Spleen (tissue), 11 donors: ENCODE results near the gene MARS1. TPM values are rescaled to one million over a fixed set of nuclear protein-coding genes. Genes with fewer than 3 reads are reported as not detected.
A peak's percentile ranks its signal among the peaks of the same experiment; 100 is the strongest.

Experiments
- DNase-seq: peaks from one replicate; pipeline ENCODE4 v3.0.0-alpha.2; 2020
- H3K27ac ChIP-seq, 8 donors: fragments of 200-600 bp; sonication (generic) in 7 of 8; 1 replicate in 4 of 8; 2 replicates in 4 of 8; pipeline versions ENCODE4 v1.5.0 to v1.8.0; 2016 to 2021; ENCODE audit warnings: inconsistent platforms in 4 of 8, mild to moderate bottlenecking in 4 of 8, moderate library complexity in 1 of 8
- H3K27me3 ChIP-seq, 7 donors: fragments of 200-600 bp; sonication (generic) in 6 of 7; replicated peaks in 1 of 7; 1 replicate in 4 of 7; 2 replicates in 3 of 7; pipeline versions ENCODE4 v1.5.0 to v1.8.0; 2016 to 2021; ENCODE audit warnings: inconsistent platforms in 3 of 7, mild to moderate bottlenecking in 1 of 7
- H3K36me3 ChIP-seq, 6 donors: fragments of 200-600 bp; sonication (generic) in 5 of 6; 1 replicate in 4 of 6; 2 replicates in 2 of 6; pipeline versions ENCODE4 v1.5.0 to v1.8.0; 2016 to 2021; ENCODE audit warnings: inconsistent platforms in 2 of 6
- H3K4me1 ChIP-seq, 6 donors: fragments of 200-600 bp; sonication (generic) in 5 of 6; 1 replicate in 3 of 6; 2 replicates in 3 of 6; pipeline versions ENCODE4 v1.5.0 to v1.8.0; 2016 to 2021; ENCODE audit warnings: inconsistent platforms in 3 of 6
- H3K4me3 ChIP-seq, 8 donors: fragments of 200-600 bp; sonication (generic) in 7 of 8; 1 replicate in 4 of 8; 2 replicates in 4 of 8; pipeline versions ENCODE4 v1.5.0 to v1.8.0; 2016 to 2021; ENCODE audit warnings: inconsistent platforms in 4 of 8, mild to moderate bottlenecking in 4 of 8, moderate library complexity in 2 of 8
- H3K9me3 ChIP-seq, 8 donors: fragments of 200-600 bp; sonication (generic) in 7 of 8; 1 replicate in 4 of 8; 2 replicates in 4 of 8; pipeline versions ENCODE4 v1.5.0 to v1.8.0; 2016 to 2021; ENCODE audit warnings: inconsistent platforms in 4 of 8
- POLR2A ChIP-seq, 3 donors: fragments of 450-650 bp; IDR thresholded peaks; one replicate each; pipeline ENCODE4 v1.5.1; 2017; ENCODE audit warnings: antibody characterized with exemption in 3 of 3, mild to moderate bottlenecking in 1 of 3
- POLR2AphosphoS5 ChIP-seq, 3 donors: sonication (generic); formaldehyde crosslinking; IDR thresholded peaks; one replicate each; pipeline ENCODE4 v1.5.1; 2017; ENCODE audit warnings: antibody characterized with exemption in 3 of 3
- WGBS, 5 donors: extraction: QIAGEN DNeasy Blood & Tissue Kit in 3 of 5; methylation state at CpG; one replicate each; pipeline versions ENCODE4 v1.1.5 to v1.1.7; 2013 to 2018; 5-methylcytosine and 5-hydroxymethylcytosine counted together
- intact Hi-C: fragments of 100-400 bp; cut with DNase I; formaldehyde crosslinking; loops from one replicate; pipeline ENCODE4 v1.15.0; 2023; ENCODE audit warnings: low total_unique reads
- polyA plus RNA-seq, 3 donors: library from polyadenylated mRNA; stranded (reverse); fragments of 200-250 nt; gene quantifications; one replicate each; pipeline ENCODE4 v1.2.1, GENCODE V29; 2013
- total RNA-seq, 7 donors: library from RNA; depleted of rRNA in 3 of 7; stranded (reverse); fragments of >200 nt in 3 of 7; fragmentation: NEBNext Ultra II Directional in 4 of 7; extraction: Animal tissue kit (Norgen Biotek cat#: 25700) in 4 of 7; gene quantifications; one replicate each; pipeline versions ENCODE4 v1.1.0 to v1.2.1, GENCODE V29; 2016 to 2021
- TF ChIP-seq, protein P1 (sequence below), 11 experiments: fragments of 200-600 bp in 7 of 11; fragments of 450-650 bp in 4 of 11; sonication (generic) in 4 of 11; IDR thresholded peaks in 8 of 11; conservative IDR thresholded peaks in 3 of 11; 1 replicate in 7 of 11; 2 replicates in 4 of 11; pipeline versions ENCODE4 v1.4.0 to v1.8.0; 2016 to 2021; ENCODE audit warnings: antibody characterized with exemption in 11 of 11, inconsistent platforms in 4 of 11, mild to moderate bottlenecking in 1 of 11
- donor health status: healthy with polysubstance abuse.
- donor health status: DM: no; HTN: no; CAD: no; lungs with moderate emphysema.
- donor health status: DM: no; HTN: no; CAD: no.
- donor health status: Bipolar disorder and iron deficiency.
- donor health status: healthy.
- donor health status: DM: no; HTN: no; CAD: no.
- donor health status: DM: yes; HTN: yes; CAD: no.

The MARS1 gene
- total and polyA plus RNA-seq, 10 donors: 67.4 to 186 (median 101) TPM

DNA sequence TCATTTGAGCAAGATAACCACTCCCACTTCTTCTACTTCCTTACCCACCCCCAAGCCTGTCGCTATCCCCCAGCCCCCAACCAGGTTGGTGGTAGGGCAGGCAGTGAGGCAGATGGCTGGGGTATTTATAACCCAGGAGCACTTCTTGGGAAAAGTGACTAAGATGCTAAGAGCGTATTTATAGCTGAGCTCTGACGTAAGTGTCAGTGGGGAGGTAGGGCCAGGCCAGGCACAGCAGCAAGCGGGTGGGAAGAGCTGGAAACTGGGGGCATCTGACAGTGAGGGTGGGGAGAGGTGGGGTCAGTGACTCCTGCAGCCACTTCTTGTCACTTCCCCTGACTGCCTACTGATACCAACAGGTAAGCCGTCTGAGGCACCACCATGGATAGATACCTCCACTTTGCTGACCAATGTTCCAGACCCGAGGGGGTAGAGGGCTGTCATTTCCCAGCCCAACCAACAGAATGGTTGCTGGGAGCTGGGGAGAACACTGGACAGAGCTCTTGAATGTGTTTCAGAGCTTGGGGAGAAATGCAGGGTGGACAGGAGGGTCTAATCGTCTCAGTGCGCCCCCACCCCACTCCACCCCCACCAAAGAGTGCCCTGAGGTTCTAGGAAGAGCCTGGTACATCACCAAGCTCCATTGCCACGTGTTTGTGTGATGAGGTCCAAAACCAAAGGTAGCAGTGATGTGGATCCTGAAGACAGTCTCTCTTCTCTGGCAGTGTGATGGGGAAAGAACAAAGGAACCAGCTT lies 35.5 kb upstream of the MARS1 start:
- TF ChIP-seq POLR2A (IDR thresholded peaks at IDR 0.05): no peak
- Histone ChIP-seq H3K4me3 (no peak overlapping the region), H3K4me1 (peaks cover 0 to 23% (median 4%) of the 10 kb centered on the region in 6 donors), H3K9me3 (no peaks in the 10 kb centered on the region), H3K27ac (no peak overlapping the region), H3K27me3 (peaks cover 0 to 7% (median 0%) of the 10 kb centered on the region in 7 donors), H3K36me3 (no peaks in the 10 kb centered on the region)
- intact Hi-C loops: loop anchor here (5.0 kb wide), 1 partner anchor 190 kb away; no protein-coding TSS in a partner anchor
- peak; percentile 42 for DNase-seq
- 30 to 45% (median 40%) methylated on average over 9 of the region's 9 CpGs for WGBS, 5 donors

DNA sequence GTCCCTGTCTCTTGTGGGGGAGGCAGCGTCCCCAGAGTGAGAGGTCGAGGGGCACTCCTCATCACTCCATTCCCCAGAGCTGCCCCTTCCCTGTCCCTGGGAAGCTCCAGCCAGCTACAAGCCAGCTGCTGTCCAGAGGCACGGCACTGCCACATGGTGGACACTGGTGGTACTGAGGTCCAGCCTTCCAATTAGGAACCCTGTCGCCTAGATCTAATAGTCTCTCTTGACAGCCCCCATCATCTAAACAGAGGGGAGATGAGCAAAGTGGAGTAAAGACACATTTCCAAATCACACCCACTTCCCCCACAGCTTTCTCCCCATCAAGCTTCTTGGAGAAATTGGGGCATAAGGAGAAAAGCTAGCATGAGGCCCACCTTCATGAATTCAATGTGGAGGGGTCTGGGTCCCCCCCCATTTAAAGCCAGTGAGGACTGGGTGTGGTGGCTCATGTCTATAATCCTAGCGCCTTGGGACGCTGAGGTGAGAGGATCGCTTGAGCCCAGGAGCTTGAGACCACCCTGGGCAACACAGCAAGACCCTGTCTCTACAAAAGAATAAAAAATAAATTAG lies 34.8 kb upstream of the MARS1 start:
- peak; percentile 90 for DNase-seq
- Histone ChIP-seq H3K27me3 (peaks cover 0 to 7% (median 0%) of the 10 kb centered on the region in 7 donors), H3K4me3 (no peak overlapping the region), H3K4me1 (peaks cover 0 to 23% (median 4%) of the 10 kb centered on the region in 6 donors), H3K27ac (no peak overlapping the region), H3K36me3 (no peaks in the 10 kb centered on the region), H3K9me3 (no peaks in the 10 kb centered on the region)
- TF ChIP-seq POLR2AphosphoS5 (IDR thresholded peaks at IDR 0.05): peak in 2 of 3 donors; percentile 36 to 43
- TF ChIP-seq, protein P1, sequence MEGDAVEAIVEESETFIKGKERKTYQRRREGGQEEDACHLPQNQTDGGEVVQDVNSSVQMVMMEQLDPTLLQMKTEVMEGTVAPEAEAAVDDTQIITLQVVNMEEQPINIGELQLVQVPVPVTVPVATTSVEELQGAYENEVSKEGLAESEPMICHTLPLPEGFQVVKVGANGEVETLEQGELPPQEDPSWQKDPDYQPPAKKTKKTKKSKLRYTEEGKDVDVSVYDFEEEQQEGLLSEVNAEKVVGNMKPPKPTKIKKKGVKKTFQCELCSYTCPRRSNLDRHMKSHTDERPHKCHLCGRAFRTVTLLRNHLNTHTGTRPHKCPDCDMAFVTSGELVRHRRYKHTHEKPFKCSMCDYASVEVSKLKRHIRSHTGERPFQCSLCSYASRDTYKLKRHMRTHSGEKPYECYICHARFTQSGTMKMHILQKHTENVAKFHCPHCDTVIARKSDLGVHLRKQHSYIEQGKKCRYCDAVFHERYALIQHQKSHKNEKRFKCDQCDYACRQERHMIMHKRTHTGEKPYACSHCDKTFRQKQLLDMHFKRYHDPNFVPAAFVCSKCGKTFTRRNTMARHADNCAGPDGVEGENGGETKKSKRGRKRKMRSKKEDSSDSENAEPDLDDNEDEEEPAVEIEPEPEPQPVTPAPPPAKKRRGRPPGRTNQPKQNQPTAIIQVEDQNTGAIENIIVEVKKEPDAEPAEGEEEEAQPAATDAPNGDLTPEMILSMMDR (IDR thresholded peaks at IDR 0.05 in 8 of 11, conservative IDR thresholded peaks at IDR 0.05 in 3 of 11): peak; percentile 67 to 87 (median 83)
- TF ChIP-seq POLR2A (IDR thresholded peaks at IDR 0.05): no peak
- intact Hi-C loops: loop anchor here (5.0 kb wide), 1 partner anchor 191 kb away; no protein-coding TSS in a partner anchor
- 23 to 35% (median 30%) methylated on average over 5 to 7 of the region's 7 CpGs for WGBS, 5 donors

DNA sequence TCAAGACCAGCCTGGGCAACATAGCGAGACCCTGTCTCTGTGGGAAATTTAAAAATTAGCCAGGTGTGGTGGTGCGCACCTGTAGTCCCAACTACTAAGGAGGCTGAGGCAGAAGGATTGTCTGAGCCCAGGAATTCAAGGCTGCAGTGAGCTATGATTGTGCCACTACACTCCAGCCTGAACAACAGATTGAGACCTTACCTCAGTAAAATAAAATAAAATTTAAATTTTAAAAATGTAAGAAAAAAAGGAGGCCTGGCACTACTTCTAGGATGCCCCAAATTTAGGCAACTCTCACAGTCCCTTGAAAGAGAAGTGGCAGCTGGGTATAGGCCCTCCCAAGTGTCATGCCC lies 33.7 kb upstream of the MARS1 start:
- DNase-seq: no peak
- Histone ChIP-seq H3K36me3 (no peaks in the 10 kb centered on the region), H3K27me3 (peaks cover 0 to 7% (median 0%) of the 10 kb centered on the region in 7 donors), H3K9me3 (no peaks in the 10 kb centered on the region), H3K4me3 (no peak overlapping the region), H3K4me1 (peaks cover 6 to 32% (median 12%) of the 10 kb centered on the region in 6 donors), H3K27ac (no peak overlapping the region)
- 94 to 100% (median 98%) methylated on average over 2 of the region's 2 CpGs for WGBS, 5 donors
- intact Hi-C loops: loop anchor here (5.0 kb wide), 1 partner anchor 192 kb away; no protein-coding TSS in a partner anchor
- TF ChIP-seq, protein P1 (IDR thresholded peaks at IDR 0.05 in 8 of 11, conservative IDR thresholded peaks at IDR 0.05 in 3 of 11): no peak
- no peak for TF ChIP-seq POLR2A (IDR thresholded peaks at IDR 0.05)

DNA sequence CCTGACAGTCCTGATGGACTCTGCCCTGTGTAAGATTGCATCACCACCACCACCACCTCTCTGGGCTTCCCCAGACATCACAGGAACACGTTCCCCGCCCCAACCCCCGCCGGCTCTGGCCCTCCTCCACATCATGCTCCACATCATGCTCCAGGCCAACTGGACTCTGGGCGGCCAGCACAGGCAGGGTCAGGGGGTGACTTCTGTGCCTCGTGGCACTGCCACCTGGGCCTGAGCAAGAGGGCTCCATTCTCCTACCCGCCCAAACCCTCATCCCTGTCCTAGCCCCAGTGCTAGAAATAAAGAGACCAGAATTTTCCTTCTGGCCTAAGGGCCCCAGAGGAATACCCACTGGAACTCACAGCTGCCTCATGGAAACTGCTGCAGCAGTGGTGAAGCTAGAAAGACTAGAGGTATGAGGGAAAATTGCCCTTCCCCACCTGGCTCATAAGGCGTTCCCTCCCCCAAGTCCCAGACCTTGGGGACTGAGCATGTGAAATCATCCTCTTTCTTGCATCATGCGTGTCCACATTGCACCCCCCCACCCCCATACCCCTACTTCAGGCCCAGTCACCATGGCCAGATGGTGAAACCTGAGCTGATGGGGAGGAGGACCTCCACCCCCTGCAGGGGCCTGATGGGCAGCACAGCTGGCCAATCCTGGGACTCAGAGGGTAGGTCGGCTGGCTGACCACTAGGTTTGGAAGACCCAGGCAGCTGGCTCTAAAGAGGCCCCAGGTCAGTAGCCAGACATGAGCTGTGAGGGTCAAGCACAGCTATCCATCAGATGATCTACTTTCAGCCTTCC lies 33.1 kb upstream of the MARS1 start, which contains the start of gene INHBE:
TSS of gene INHBE (plus strand) at position 742 of the 808 bp plus-strand sequence. CDS start 230 bp downstream, outside the sequence.
- Histone ChIP-seq H3K36me3 (no peaks in the 10 kb centered on the region), H3K4me3 (peak within 1 kb of the TSS in 1 of 8 donors; percentile 35), H3K4me1 (peaks cover 6 to 38% (median 13%) of the 10 kb centered on the region in 6 donors), H3K9me3 (no peaks in the 10 kb centered on the region), H3K27me3 (peaks cover 0 to 9% (median 0%) of the 10 kb centered on the region in 7 donors), H3K27ac (no peak within 1 kb of the TSS)
- 58 to 84% (median 70%) methylated on average over 9 to 10 of the region's 10 CpGs for WGBS, 5 donors
- TF ChIP-seq POLR2AphosphoS5 (IDR thresholded peaks at IDR 0.05) (no peak), POLR2A (IDR thresholded peaks at IDR 0.05) (no peak)
- TF ChIP-seq, protein P1 (IDR thresholded peaks at IDR 0.05 in 8 of 11, conservative IDR thresholded peaks at IDR 0.05 in 3 of 11): no peak
- peak; percentile 72 for DNase-seq
- intact Hi-C loops: loop anchor here (5.0 kb wide), 1 partner anchor 192 kb away; no protein-coding TSS in a partner anchor
